ENCODE measurements around the gene VIPR2.

DNA sequence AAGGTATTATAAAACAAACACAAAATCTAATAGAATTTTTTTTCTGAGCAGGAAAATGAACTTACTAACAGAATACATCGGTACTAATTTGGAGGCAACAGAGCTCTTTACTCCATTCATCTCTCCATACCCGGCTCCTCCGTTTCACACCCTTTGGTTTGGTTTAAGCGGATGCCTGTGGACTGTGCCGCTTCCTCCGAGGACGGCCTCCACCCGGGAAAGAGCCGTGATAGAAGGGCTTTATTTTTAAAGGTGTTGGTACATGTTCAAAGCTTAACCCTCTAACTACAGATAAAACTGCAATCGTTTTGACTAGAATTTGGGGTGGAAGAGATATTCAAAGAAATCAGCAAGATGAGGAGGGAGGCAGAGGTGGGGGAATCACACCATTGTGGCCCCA, 1.9 kb downstream of the VIPR2 start:
- TF ChIP-seq CTCF (IDR thresholded peaks at IDR 0.05): no peak
- no peak for TF ChIP-seq POLR2A (IDR thresholded peaks at IDR 0.05)
